ENCODE data around the gene CDH4.

The CDH4 gene

GRCh38 chr20:61790116-61790827 is 538.2 kb downstream of the CDH4 start:
- no peaks in the 10 kb centered on the region for H3K4me1 ChIP-seq (ENCODE audit: control insufficient read depth, low read depth, low read length)
- H3K79me2 ChIP-seq (ENCODE audit: control insufficient read depth, insufficient read depth, low read length) = no peaks in the 10 kb centered on the region
- 100% methylated on average over 1 of the region's 2 CpGs for WGBS (ENCODE audit: extremely low coverage, insufficient coverage, low lambda C conversion rate)
- no peak overlapping the region for H2BK120ac ChIP-seq (ENCODE audit: low read depth, low read length)
- no peak overlapping the region for H3K23ac ChIP-seq (ENCODE audit: low read length)
- H3K27ac ChIP-seq (ENCODE audit: low read depth, low read length) = no peak overlapping the region
- H3K56ac ChIP-seq (ENCODE audit: low read length) = no peak overlapping the region
- H3K4me3 ChIP-seq (ENCODE audit: low read length) = no peak overlapping the region
- no peak overlapping the region for H4K8ac ChIP-seq (ENCODE audit: low read depth, low read length)
- H2BK5ac ChIP-seq (ENCODE audit: low read length) = no peak overlapping the region
- no peak overlapping the region for H3K18ac ChIP-seq (ENCODE audit: low read length)
- H3K36me3 ChIP-seq (ENCODE audit: control insufficient read depth, insufficient read depth, low read length) = no peaks in the 10 kb centered on the region
- H3K4me2 ChIP-seq (ENCODE audit: low read length) = no peak overlapping the region
- no peak for DNase-seq
- no peak overlapping the region for H2AK5ac ChIP-seq (ENCODE audit: low read length)
- H4K5ac ChIP-seq (ENCODE audit: low read length) = no peak overlapping the region
- H3K4ac ChIP-seq (ENCODE audit: low read depth, low read length) = no peak overlapping the region
- H3K27me3 ChIP-seq (ENCODE audit: insufficient read depth, low read length, poor library complexity) = no peaks in the 10 kb centered on the region
- H2BK15ac ChIP-seq (replicated peaks; ENCODE audit: low read depth) = no peak overlapping the region
- no peaks in the 10 kb centered on the region for H3K79me1 ChIP-seq (ENCODE audit: low read length)
- no peak overlapping the region for H3K9ac ChIP-seq (ENCODE audit: low read length)

GRCh38 chr20:61791995-61792394 is 539.9 kb downstream of the CDH4 start:
- Histone ChIP-seq H3K23ac (ENCODE audit: low read length) (no peak overlapping the region), H3K4me3 (ENCODE audit: low read length) (no peak overlapping the region), H2BK120ac (ENCODE audit: low read depth, low read length) (no peak overlapping the region), H3K27ac (ENCODE audit: low read depth, low read length) (no peak overlapping the region), H4K8ac (ENCODE audit: low read depth, low read length) (no peak overlapping the region), H2AK5ac (ENCODE audit: low read length) (no peak overlapping the region), H3K79me1 (ENCODE audit: low read length) (no peaks in the 10 kb centered on the region), H3K4me1 (ENCODE audit: control insufficient read depth, low read depth, low read length) (no peaks in the 10 kb centered on the region), H3K4me2 (ENCODE audit: low read length) (no peak overlapping the region), H3K56ac (ENCODE audit: low read length) (no peak overlapping the region), H3K4ac (ENCODE audit: low read depth, low read length) (no peak overlapping the region), H2BK15ac (replicated peaks; ENCODE audit: low read depth) (no peak overlapping the region), H3K27me3 (ENCODE audit: insufficient read depth, low read length, poor library complexity) (no peaks in the 10 kb centered on the region), H3K9ac (ENCODE audit: low read length) (no peak overlapping the region), H3K79me2 (ENCODE audit: control insufficient read depth, insufficient read depth, low read length) (no peaks in the 10 kb centered on the region), H3K36me3 (ENCODE audit: control insufficient read depth, insufficient read depth, low read length) (no peaks in the 10 kb centered on the region), H2BK5ac (ENCODE audit: low read length) (no peak overlapping the region), H4K5ac (ENCODE audit: low read length) (no peak overlapping the region), H3K18ac (ENCODE audit: low read length) (no peak overlapping the region)
- no peak for DNase-seq
- WGBS (ENCODE audit: extremely low coverage, insufficient coverage, low lambda C conversion rate) = no CpG with 5 or more reads among the region's 6 CpGs

- H2BK5ac ChIP-seq (ENCODE audit: low read length) = no peak overlapping the region
- no peaks in the 10 kb centered on the region for H3K79me1 ChIP-seq (ENCODE audit: low read length)
- DNase-seq = no peak
- no peaks in the 10 kb centered on the region for H3K27me3 ChIP-seq (ENCODE audit: insufficient read depth, low read length, poor library complexity)
- H3K27ac ChIP-seq (ENCODE audit: low read depth, low read length) = no peak overlapping the region
- H4K5ac ChIP-seq (ENCODE audit: low read length) = no peak overlapping the region
- H2BK120ac ChIP-seq (ENCODE audit: low read depth, low read length) = no peak overlapping the region
- no peak overlapping the region for H3K4me2 ChIP-seq (ENCODE audit: low read length)
- no peak overlapping the region for H3K18ac ChIP-seq (ENCODE audit: low read length)
- H3K9ac ChIP-seq (ENCODE audit: low read length) = no peak overlapping the region
- H4K8ac ChIP-seq (ENCODE audit: low read depth, low read length) = no peak overlapping the region
- H3K4me3 ChIP-seq (ENCODE audit: low read length) = no peak overlapping the region
- no peaks in the 10 kb centered on the region for H3K36me3 ChIP-seq (ENCODE audit: control insufficient read depth, insufficient read depth, low read length)
- H3K23ac ChIP-seq (ENCODE audit: low read length) = no peak overlapping the region
- H3K4ac ChIP-seq (ENCODE audit: low read depth, low read length) = no peak overlapping the region
- no peak overlapping the region for H2AK5ac ChIP-seq (ENCODE audit: low read length)
- no peaks in the 10 kb centered on the region for H3K79me2 ChIP-seq (ENCODE audit: control insufficient read depth, insufficient read depth, low read length)
- no peak overlapping the region for H3K56ac ChIP-seq (ENCODE audit: low read length)
- peaks cover 2% of the 10 kb centered on the region for H3K4me1 ChIP-seq (ENCODE audit: control insufficient read depth, low read depth, low read length)
- WGBS (ENCODE audit: extremely low coverage, insufficient coverage, low lambda C conversion rate) = no CpG with 5 or more reads among the region's 15 CpGs
- H2BK15ac ChIP-seq (replicated peaks; ENCODE audit: low read depth) = no peak overlapping the region
Observed at GRCh38 chr20:61795669-61796630, 543.9 kb downstream of the CDH4 start.

DNA sequence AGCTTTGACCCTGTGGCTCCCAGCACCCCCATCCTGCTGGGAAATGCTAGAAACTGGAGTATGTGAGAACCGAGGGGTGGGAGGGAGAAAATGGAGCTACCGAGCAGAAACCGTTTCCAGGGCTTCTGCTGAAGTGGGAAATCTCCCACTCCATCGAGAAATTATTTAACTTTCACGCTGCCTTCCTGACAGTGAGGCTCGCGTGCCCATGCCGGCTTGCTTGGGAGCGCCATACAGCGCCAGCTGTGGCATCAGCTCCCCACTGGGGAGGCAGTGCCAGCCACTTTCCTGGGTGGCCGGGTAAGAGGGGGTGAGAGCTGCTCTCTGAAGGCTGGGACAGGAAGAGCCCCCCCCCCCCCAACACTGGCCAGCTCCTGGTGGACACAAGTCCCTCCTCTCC is 544.7 kb downstream of the CDH4 start:
- Histone ChIP-seq H4K8ac (ENCODE audit: low read depth, low read length) (no peak overlapping the region), H2AK5ac (ENCODE audit: low read length) (no peak overlapping the region), H2BK5ac (ENCODE audit: low read length) (no peak overlapping the region), H2BK120ac (ENCODE audit: low read depth, low read length) (no peak overlapping the region), H3K4me2 (ENCODE audit: low read length) (no peak overlapping the region), H3K18ac (ENCODE audit: low read length) (no peak overlapping the region), H3K4me3 (ENCODE audit: low read length) (no peak overlapping the region), H3K56ac (ENCODE audit: low read length) (no peak overlapping the region), H3K4ac (ENCODE audit: low read depth, low read length) (no peak overlapping the region), H3K9ac (ENCODE audit: low read length) (no peak overlapping the region), H3K27me3 (ENCODE audit: insufficient read depth, low read length, poor library complexity) (no peaks in the 10 kb centered on the region), H3K79me2 (ENCODE audit: control insufficient read depth, insufficient read depth, low read length) (no peaks in the 10 kb centered on the region), H3K79me1 (ENCODE audit: low read length) (no peaks in the 10 kb centered on the region), H3K36me3 (ENCODE audit: control insufficient read depth, insufficient read depth, low read length) (no peaks in the 10 kb centered on the region), H3K4me1 (ENCODE audit: control insufficient read depth, low read depth, low read length) (peaks cover 2% of the 10 kb centered on the region), H2BK15ac (replicated peaks; ENCODE audit: low read depth) (no peak overlapping the region), H3K23ac (ENCODE audit: low read length) (no peak overlapping the region), H4K5ac (ENCODE audit: low read length) (no peak overlapping the region), H3K27ac (ENCODE audit: low read depth, low read length) (no peak overlapping the region)
- DNase-seq = no peak
- WGBS (ENCODE audit: extremely low coverage, insufficient coverage, low lambda C conversion rate) = no CpG with 5 or more reads among the region's 11 CpGs

- no peak overlapping the region for H3K4me2 ChIP-seq (ENCODE audit: low read length)
- no peak overlapping the region for H3K27ac ChIP-seq (ENCODE audit: low read depth, low read length)
- peaks cover 2% of the 10 kb centered on the region for H3K4me1 ChIP-seq (ENCODE audit: control insufficient read depth, low read depth, low read length)
- H2BK5ac ChIP-seq (ENCODE audit: low read length) = no peak overlapping the region
- H2BK120ac ChIP-seq (ENCODE audit: low read depth, low read length) = no peak overlapping the region
- no peak overlapping the region for H2AK5ac ChIP-seq (ENCODE audit: low read length)
- DNase-seq = peak; percentile 82
- no peaks in the 10 kb centered on the region for H3K79me1 ChIP-seq (ENCODE audit: low read length)
- H4K8ac ChIP-seq (ENCODE audit: low read depth, low read length) = no peak overlapping the region
- H4K5ac ChIP-seq (ENCODE audit: low read length) = no peak overlapping the region
- H3K79me2 ChIP-seq (ENCODE audit: control insufficient read depth, insufficient read depth, low read length) = no peaks in the 10 kb centered on the region
- peak overlapping the region; percentile 34 for H3K56ac ChIP-seq (ENCODE audit: low read length)
- no peak overlapping the region for H3K9ac ChIP-seq (ENCODE audit: low read length)
- H3K36me3 ChIP-seq (ENCODE audit: control insufficient read depth, insufficient read depth, low read length) = no peaks in the 10 kb centered on the region
- no peak overlapping the region for H3K4ac ChIP-seq (ENCODE audit: low read depth, low read length)
- peak overlapping the region; percentile 45 for H3K23ac ChIP-seq (ENCODE audit: low read length)
- H2BK15ac ChIP-seq (replicated peaks; ENCODE audit: low read depth) = no peak overlapping the region
- no peak overlapping the region for H3K4me3 ChIP-seq (ENCODE audit: low read length)
- no CpG with 5 or more reads among the region's 7 CpGs for WGBS (ENCODE audit: extremely low coverage, insufficient coverage, low lambda C conversion rate)
- no peak overlapping the region for H3K18ac ChIP-seq (ENCODE audit: low read length)
- no peaks in the 10 kb centered on the region for H3K27me3 ChIP-seq (ENCODE audit: insufficient read depth, low read length, poor library complexity)
Observed at GRCh38 chr20:61797200-61797599, 545.1 kb downstream of the CDH4 start.

All from mesendoderm (in vitro differentiated cells).